Hepatocyte (in vitro differentiated cells): ENCODE measurements around the gene CDAN1.

ENCODE experiments used
- EZH2 ChIP-seq: fragments of 200-600 bp; sonication (generic); IDR thresholded peaks from 2 replicates; pipeline ENCODE4 v1.6.1; 2016; ENCODE audit warnings: antibody characterized with exemption, mild to moderate bottlenecking, borderline replicate concordance
- TF ChIP-seq, protein P1 (sequence below): fragments of 200-600 bp; sonication (generic); IDR thresholded peaks from 2 replicates; pipeline ENCODE4 v1.5.1; 2016; ENCODE audit warnings: antibody characterized with exemption, mild to moderate bottlenecking; ENCODE audit not compliant: poor library complexity

DNA sequence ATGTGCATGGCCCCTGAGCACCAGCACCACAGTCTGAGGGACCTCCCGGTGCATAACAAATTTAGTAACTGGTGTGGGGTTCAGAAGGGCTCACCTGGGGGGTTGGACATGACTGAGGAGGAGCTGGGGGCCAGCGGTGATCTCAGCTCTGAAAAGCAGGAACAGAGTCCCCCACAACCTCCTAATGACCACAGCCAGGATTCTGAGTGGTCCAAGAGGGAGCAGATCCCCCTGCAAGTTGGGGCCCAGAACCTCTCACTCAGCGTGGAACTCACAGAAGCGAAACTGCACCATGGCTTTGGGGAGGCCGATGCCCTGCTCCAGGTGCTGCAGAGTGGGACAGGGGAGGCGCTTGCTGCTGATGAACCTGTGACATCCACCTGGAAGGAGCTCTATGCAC, 43.0 kb downstream of the CDAN1 start:
- TF ChIP-seq, protein P1, sequence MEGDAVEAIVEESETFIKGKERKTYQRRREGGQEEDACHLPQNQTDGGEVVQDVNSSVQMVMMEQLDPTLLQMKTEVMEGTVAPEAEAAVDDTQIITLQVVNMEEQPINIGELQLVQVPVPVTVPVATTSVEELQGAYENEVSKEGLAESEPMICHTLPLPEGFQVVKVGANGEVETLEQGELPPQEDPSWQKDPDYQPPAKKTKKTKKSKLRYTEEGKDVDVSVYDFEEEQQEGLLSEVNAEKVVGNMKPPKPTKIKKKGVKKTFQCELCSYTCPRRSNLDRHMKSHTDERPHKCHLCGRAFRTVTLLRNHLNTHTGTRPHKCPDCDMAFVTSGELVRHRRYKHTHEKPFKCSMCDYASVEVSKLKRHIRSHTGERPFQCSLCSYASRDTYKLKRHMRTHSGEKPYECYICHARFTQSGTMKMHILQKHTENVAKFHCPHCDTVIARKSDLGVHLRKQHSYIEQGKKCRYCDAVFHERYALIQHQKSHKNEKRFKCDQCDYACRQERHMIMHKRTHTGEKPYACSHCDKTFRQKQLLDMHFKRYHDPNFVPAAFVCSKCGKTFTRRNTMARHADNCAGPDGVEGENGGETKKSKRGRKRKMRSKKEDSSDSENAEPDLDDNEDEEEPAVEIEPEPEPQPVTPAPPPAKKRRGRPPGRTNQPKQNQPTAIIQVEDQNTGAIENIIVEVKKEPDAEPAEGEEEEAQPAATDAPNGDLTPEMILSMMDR = no peak
- no peak for TF ChIP-seq EZH2
